Astrocyte of the hippocampus (primary cell): Measurements from ENCODE around the gene SNRNP25.
"Not testable (repeated sequence)": the region's sequence is repeated elsewhere in the genome, so short reads cannot be mapped to it uniquely, and the experiment has no call there.

ENCODE experiments used
- DNase-seq: peaks from one replicate; pipeline ENCODE4 v3.0.0; 2011; ENCODE audit warnings: low read depth, low spot score

Gene SNRNP25

DNA sequence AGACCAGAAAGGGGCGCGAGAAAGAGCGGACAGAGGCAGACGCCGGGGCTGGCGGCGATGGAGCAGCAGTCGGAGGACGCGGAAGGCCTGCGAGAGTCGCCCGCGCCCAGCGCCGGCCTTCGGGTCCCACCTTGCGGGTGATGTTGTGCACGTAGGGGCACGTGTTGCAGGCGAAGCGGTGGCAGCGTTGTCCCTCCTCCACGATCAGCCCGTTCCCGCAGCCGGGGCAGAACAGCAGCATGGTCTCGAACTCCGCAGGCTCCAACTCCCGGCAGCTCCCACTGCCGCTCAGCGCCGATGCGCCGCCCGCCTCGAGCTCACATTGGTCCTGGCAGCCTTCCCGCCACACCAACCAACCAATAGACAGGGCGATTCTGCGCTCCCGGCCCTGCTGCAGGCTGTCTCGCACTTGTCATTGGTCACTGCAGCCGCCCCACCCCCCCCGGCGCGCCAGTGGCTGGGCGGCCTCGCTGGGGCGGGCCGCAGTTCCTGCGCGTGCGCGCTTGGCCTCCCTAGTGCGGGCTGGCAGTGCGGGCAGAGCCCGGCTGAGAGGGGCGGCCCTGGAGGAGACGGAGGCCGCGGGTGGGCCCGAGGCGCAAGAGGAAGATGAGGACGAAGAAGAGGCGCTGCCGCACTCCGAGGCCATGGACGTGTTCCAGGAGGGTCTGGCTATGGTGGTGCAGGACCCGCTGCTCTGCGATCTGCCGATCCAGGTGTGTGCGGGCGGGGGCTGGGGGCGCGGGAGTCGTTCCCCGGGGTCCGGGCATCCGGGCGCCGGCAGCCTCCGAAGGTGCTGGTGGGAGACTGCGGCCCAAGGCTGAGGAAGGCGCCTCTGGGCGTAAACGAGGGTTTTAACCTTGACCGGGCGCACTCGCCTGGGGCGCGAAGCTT is at the start of gene SNRNP25, which contains the start of gene POLR3K:
TSS of gene SNRNP25 (plus strand) at position 483 of the 891 bp plus-strand sequence. CDS start at position 672, 189 bp downstream.
TSS of gene POLR3K (minus strand) at position 263 of the 891 bp plus-strand sequence. CDS start at position 241, 22 bp downstream.
- peak; percentile 99 for DNase-seq

DNA sequence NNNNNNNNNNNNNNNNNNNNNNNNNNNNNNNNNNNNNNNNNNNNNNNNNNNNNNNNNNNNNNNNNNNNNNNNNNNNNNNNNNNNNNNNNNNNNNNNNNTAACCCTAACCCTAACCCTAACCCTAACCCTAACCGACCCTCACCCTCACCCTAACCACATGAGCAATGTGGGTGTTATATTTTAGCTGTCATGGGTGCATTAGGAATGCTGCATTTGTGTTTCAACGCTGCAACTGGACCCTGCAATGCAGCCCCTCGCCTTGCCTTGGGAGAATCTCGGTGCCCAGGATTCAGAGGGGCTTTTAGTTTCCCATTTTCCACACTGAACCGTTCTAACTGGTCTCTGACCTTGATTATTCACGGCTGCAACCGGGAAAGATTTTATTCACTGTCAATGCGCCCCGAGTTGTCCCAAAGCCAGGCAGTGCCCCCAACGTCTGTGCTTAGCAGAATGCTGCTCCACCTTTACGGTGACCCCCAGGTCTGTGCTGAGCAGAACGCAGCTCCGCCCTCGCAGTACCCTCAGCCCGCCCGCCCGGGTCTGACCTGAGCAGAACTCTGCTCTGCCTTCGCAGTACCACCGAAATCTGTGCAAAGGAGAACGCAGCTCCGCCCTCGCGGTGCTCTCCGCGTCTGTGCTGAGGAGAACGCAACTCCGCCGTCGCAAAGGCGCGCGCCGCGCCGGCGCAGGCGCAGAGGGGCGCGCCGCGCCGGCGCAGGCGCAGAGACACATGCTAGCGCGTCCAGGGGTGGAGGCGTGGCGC is 43.5 kb upstream of the SNRNP25 start:
- no peak for DNase-seq

DNA sequence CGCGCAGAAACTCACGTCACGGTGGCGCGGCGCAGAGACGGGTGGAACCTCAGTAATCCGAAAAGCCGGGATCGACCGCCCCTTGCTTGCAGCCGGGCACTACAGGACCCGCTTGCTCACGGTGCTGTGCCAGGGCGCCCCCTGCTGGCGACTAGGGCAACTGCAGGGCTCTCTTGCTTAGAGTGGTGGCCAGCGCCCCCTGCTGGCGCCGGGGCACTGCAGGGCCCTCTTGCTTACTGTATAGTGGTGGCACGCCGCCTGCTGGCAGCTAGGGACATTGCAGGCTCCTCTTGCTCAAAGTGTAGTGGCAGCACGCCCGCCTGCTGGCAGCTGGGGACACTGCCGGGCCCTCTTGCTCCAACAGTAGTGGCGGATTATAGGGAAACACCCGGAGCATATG is 42.9 kb upstream of the SNRNP25 start:
- DNase-seq = not testable (repeated sequence)

GRCh38 chr16:17062-17765 is 36.4 kb upstream of the SNRNP25 start:
- DNase-seq = not testable (repeated sequence)

DNA sequence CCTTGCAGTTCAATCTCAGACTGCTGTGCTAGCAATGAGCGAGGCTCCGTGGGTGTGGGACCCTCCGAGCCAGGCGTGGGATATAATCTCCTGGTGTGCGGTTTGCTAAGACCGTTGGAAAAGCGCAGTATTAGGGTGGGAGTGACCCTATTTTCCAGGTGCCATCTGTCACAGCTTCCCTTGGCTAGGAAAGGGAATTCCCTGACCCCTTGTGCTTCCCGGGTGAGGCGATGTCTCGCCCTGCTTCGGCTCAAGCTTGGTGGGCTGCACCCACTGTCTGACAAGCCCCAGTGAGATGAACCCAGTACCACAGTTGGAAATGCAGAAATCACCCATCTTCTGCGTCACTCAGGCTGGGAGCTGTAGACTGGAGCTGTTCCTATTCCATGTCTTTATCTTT is 32.7 kb upstream of the SNRNP25 start:
- DNase-seq = not testable (repeated sequence)

DNA sequence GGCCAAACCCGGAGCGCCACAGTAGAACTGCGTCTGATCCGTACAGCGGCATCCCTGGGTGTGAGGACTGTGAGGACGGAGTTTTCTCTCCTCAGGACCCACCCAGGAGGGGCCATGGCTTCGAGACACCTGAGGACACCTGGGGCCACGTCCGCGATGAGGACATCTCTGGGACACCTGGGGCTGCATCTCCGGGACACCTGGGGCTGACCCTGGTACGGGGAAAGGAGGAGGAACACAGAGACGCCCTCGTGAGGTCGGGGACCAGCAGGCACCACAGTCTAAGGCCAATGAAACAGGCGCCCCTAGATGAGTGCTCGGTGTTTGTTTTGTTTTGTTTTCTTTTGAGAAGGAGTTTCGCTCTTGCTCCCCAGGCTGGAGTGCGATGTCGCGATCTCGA is 29.5 kb upstream of the SNRNP25 start:
- not testable (repeated sequence) for DNase-seq

- not testable (repeated sequence) for DNase-seq
These were observed 27.7 kb upstream of the SNRNP25 start for GRCh38 chr16:25926-26348.

GRCh38 chr16:30627-31026 is 23.0 kb upstream of the SNRNP25 start:
- not testable (repeated sequence) for DNase-seq

DNA sequence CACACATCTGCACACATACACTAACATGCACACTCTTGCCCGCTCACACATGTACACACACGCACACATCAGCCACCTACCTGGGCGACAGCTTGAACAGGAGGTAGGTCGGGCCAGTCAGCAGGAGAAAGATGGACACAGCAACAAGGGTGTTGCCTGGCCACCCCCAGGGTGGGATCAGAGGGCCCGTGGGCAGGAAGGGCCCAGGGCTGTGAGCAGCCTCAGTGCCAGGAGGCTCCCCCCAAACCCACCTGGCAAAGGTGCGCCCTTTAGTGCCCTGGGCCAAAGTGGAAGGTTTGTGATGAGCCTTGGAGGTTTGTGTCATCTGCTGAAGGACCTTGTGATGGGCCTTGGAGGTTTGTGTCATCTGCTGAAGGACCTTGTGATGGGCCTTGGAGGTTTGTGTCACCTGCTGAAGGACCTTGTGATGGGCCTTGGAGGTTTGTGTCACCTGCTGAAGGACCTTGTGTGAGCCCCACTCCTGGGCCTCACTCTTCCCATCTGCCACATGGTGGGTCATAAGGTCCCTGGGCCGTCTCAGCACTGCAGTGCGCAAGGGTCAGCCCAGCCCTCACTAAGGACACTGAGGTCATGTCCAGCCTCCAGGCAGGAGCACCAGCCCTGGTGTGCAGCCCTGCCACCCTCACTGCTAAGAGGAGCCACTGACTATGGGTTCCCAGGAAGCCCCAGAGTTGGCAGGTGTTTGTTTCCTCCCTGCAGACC is 20.3 kb upstream of the SNRNP25 start:
- DNase-seq = not testable (repeated sequence)

DNA sequence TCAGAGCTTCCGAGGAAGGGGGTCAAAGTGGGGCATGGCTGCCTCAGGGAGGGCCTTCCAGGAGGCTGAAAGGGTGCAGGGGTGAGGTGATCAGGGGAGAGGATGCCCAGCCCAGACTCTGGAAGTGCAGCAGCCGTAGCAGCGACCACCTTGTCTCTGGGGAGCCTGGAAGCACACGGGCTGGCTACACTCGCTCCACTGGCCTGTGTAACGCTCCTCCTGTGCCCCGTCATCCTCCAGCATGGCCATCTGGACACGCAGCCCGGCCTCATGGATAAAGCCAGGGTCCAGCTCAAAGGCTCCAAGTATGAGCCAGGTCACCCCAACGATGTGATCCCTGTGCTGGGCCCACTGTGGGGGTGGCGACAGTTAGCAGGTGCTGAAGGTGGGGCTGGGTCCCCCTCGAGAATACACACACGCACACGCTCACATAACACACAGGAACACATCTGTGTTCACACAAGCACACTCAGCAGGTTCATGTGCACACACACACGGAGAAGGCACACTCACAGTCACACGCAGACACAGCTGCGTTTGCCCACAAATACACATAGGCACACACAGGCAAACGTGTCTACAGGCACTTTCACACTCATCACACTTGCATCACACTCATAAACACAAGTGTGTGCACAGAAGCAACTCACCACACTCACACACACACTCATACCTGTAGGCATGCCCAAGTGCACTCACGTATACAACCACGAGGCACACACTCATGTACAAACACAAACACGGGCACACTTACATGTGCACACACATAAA is 19.6 kb upstream of the SNRNP25 start:
- DNase-seq = no peak

DNA sequence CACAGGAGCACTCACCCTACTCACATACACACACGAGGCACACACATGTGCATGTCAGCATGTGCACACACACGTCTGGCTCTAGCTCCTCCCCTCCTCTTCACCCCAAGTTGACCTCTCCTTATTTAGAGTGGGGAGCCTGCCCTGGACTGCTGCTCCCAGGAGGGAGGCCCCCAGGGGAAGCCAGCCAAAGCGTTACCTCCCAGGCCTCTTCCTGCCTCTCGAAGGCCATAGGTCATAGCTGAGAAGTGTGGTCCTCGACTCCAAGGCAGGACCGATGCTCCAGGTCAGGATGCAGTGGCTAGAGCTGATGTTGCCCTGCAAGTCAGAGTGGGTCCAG is 19.0 kb upstream of the SNRNP25 start:
- no peak for DNase-seq

DNA sequence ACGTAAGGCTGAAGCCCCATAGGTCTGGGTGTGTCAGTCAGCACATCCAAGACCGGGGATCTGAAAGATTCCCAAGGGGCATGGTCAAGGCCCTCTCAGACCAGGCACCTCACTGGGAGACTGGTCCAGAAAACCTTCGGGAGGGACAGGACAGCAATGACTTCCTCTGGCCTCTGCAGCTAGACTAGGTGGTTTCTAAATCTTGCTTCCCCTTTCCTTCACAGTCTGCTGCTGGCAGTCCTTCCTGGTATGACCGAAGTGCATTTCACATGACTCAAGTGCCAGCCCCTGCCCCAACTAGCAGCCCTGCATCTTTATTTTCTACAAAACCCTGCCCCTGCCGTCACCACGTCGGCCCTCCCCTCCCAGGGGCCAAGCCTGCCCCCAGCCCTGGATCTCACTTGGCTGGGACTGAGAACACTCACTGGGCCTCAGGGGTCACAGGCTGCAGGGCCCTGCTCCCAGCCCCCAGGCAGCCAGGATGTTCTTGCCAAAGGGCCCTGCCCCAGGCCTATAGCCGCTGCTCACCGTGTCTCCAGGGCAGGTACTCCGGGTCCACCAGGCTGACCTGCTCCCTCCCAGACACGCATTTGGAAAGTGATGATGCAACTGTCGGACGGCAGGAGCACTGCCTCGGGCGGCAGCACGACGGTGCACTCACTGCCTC is 18.5 kb upstream of the SNRNP25 start:
- DNase-seq = no peak

DNA sequence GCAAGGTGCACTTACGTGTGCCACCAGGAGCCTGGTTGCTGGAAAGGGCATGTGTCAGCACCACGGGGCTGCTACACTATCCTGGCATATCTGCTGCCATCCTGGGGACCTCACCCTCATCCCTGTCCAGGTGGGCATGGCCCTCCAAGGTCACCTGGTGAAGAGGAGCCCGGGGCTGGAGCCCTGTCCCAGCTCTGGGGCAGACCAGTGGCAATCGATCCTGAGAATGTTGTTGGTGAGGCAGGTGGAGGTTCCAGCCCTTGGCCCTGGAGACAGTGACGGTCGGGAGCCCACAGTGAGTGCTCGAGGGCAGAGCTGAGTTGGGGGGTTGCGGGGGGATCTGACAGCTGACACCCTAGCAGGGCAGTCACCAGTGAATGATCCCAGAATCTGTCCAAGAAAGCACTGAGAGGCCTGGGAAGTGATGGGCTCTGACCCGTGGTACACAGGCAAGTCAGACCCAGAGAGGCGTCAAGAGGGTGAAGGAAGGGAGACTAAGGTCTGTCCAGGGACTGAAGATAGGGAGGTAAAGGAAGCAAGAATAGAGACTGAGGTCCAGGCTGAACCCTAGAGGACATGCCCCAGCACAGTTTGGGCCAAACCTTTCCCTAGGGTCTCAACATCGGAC is 17.8 kb upstream of the SNRNP25 start:
- no peak for DNase-seq

GRCh38 chr16:36336-36984 is 17.2 kb upstream of the SNRNP25 start:
- no peak for DNase-seq

- no peak for DNase-seq
These were observed 16.1 kb upstream of the SNRNP25 start for GRCh38 chr16:37511-37910.

- not testable (repeated sequence) for DNase-seq
These were observed 15.4 kb upstream of the SNRNP25 start for GRCh38 chr16:38206-38605.

GRCh38 chr16:38941-39892 is 14.4 kb upstream of the SNRNP25 start:
- DNase-seq = no peak
